ENCODE measurements around the gene SNX30. TPM values are rescaled to one million over a fixed set of nuclear protein-coding genes. Genes with fewer than 3 reads are reported as not detected.

Gene SNX30
- total RNA-seq, 4 donors from 2014 or later: 7.1 to 10.5 (median 8.9) TPM

- Histone ChIP-seq H3K9me3 (no peaks in the 10 kb centered on the region), H3K36me3 (peaks cover 0 to 16% (median 5%) of the 10 kb centered on the region in 4 donors), H3K4me3 (no peak overlapping the region), H3K27me3 (no peaks in the 10 kb centered on the region), H3K4me1 (peaks cover 0 to 2% (median 0%) of the 10 kb centered on the region in 4 donors), H3K27ac (replicated peaks in 1 of 4) (no peak overlapping the region)
- 93% methylated on average over 1 of the region's 1 CpG for WGBS
- no peak for DNase-seq (ENCODE audit: extremely low spot score)
- TF ChIP-seq CTCF (IDR thresholded peaks at IDR 0.05) (no peak), POLR2A (IDR thresholded peaks at IDR 0.05; ENCODE audit: low read depth) (no peak), POLR2AphosphoS5 (IDR thresholded peaks at IDR 0.05) (no peak), EP300 (IDR thresholded peaks at IDR 0.05) (no peak)
- intact Hi-C loops (cut with DNase I): no loop called here
These were observed 109.9 kb downstream of the SNX30 start for GRCh38 chr9:112860451-112860850.

GRCh38 chr9:112861155-112861554 is 110.6 kb downstream of the SNX30 start:
- Histone ChIP-seq H3K4me3 (no peak overlapping the region), H3K9me3 (no peaks in the 10 kb centered on the region), H3K27me3 (no peaks in the 10 kb centered on the region), H3K27ac (replicated peaks in 1 of 4) (peak overlapping the region in 2 of 4 donors; percentile 24 to 39), H3K4me1 (peaks cover 0 to 2% (median 0%) of the 10 kb centered on the region in 4 donors), H3K36me3 (peaks cover 0 to 22% (median 7%) of the 10 kb centered on the region in 4 donors)
- WGBS: 78% methylated on average over 3 of the region's 3 CpGs
- TF ChIP-seq CTCF (IDR thresholded peaks at IDR 0.05) (no peak), POLR2A (IDR thresholded peaks at IDR 0.05; ENCODE audit: low read depth) (no peak)
- no peak for DNase-seq (ENCODE audit: extremely low spot score)
- intact Hi-C loops (cut with DNase I): no loop called here

GRCh38 chr9:112861638-112862555 is 111.3 kb downstream of the SNX30 start:
- Histone ChIP-seq H3K4me3 (no peak overlapping the region), H3K4me1 (peaks cover 0 to 2% (median 0%) of the 10 kb centered on the region in 4 donors), H3K9me3 (no peaks in the 10 kb centered on the region), H3K27me3 (no peaks in the 10 kb centered on the region), H3K36me3 (peaks cover 0 to 26% (median 8%) of the 10 kb centered on the region in 4 donors), H3K27ac (replicated peaks in 1 of 4) (peak overlapping the region in 3 of 4 donors; percentile 24 to 39 (median 35))
- 81% methylated on average over 19 of the region's 19 CpGs for WGBS
- DNase-seq (ENCODE audit: extremely low spot score): no peak
- intact Hi-C loops (cut with DNase I): no loop called here
- TF ChIP-seq POLR2A (IDR thresholded peaks at IDR 0.05; ENCODE audit: low read depth) (no peak), POLR2AphosphoS5 (IDR thresholded peaks at IDR 0.05) (no peak), CTCF (IDR thresholded peaks at IDR 0.05) (no peak)

GRCh38 chr9:112863214-112863613 is 112.7 kb downstream of the SNX30 start:
- H3K27me3 ChIP-seq: no peaks in the 10 kb centered on the region
- TF ChIP-seq CTCF (IDR thresholded peaks at IDR 0.05) (no peak), POLR2AphosphoS5 (IDR thresholded peaks at IDR 0.05) (no peak), POLR2A (IDR thresholded peaks at IDR 0.05; ENCODE audit: low read depth) (no peak), EP300 (IDR thresholded peaks at IDR 0.05) (no peak)
- DNase-seq (ENCODE audit: extremely low spot score): no peak
- intact Hi-C loops (cut with DNase I): no loop called here
- H3K9me3 ChIP-seq: no peaks in the 10 kb centered on the region
- H3K4me3 ChIP-seq: no peak overlapping the region
- 8% methylated on average over 3 of the region's 4 CpGs for WGBS
- peaks cover 0 to 2% (median 0%) of the 10 kb centered on the region in 4 donors for H3K4me1 ChIP-seq
- H3K36me3 ChIP-seq: peaks cover 0 to 36% (median 11%) of the 10 kb centered on the region in 4 donors
- peak overlapping the region; percentile 1 to 39 (median 30) for H3K27ac ChIP-seq (replicated peaks in 1 of 4)
